Measurements from ENCODE around the gene TRMT2A.
A peak's percentile ranks its signal among the peaks of the same experiment; 100 is the strongest.
"Not testable (repeated sequence)": the region's sequence is repeated elsewhere in the genome, so short reads cannot be mapped to it uniquely, and the experiment has no call there.

TRMT2A gene, protein sequence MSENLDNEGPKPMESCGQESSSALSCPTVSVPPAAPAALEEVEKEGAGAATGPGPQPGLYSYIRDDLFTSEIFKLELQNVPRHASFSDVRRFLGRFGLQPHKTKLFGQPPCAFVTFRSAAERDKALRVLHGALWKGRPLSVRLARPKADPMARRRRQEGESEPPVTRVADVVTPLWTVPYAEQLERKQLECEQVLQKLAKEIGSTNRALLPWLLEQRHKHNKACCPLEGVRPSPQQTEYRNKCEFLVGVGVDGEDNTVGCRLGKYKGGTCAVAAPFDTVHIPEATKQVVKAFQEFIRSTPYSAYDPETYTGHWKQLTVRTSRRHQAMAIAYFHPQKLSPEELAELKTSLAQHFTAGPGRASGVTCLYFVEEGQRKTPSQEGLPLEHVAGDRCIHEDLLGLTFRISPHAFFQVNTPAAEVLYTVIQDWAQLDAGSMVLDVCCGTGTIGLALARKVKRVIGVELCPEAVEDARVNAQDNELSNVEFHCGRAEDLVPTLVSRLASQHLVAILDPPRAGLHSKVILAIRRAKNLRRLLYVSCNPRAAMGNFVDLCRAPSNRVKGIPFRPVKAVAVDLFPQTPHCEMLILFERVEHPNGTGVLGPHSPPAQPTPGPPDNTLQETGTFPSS

GRCh38 chr22:20116951-20117632, at the start of gene TRMT2A:
TRMT2A (minus strand) TSS chr22:20117226; CDS start chr22:20116906, 320 bp downstream.
- peak; percentile 86 for DNase-seq

GRCh38 chr22:20166703-20167102, 49.7 kb upstream of the TRMT2A start:
- DNase-seq, result no peak

- no peak for DNase-seq
These were observed 48.9 kb upstream of the TRMT2A start for GRCh38 chr22:20165913-20166312.

DNA sequence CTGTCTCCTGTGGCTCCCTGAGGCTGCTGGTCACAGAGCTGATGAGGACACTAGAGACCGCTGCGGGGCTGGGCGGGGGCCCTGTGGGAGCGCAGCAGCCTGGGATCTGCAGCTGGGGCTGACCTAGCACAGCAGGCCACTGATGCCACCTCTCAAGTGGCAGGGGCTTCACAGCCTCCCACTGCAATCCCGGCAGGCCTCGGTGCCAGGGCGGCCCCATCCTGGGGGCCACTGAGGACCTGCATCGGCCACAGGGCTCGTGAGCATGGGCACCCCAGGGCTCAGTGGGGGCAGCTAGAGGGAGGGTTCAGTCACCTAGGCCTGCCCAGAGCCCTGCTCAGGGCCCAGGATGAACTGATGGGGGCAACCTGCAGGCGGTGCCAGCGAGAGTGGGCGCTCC, 48.4 kb upstream of the TRMT2A start:
- DNase-seq, result no peak

- no peak for DNase-seq
These were observed 47.8 kb upstream of the TRMT2A start for GRCh38 chr22:20164863-20165262.

DNA sequence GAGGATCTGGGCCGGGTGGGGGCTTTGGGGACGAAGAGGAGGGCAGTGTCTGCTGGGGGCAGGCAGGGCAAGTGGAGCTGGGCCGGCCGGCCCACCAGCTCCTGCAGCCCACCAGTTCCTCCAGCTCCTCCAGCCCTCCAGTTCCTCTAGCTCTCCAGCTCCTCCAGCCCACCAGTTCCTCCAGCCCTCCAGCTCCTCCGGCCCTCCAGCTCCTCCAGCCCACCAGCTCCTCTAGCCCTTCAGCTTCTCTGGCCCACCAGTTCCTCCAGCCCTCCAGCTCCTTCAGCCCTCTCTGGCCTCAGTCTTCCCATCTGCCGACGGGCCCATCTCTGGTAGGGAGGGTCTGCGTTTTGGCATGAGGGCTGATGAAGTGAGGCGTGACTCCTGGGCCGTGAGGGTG, 43.0 kb upstream of the TRMT2A start:
- no peak for DNase-seq

DNA sequence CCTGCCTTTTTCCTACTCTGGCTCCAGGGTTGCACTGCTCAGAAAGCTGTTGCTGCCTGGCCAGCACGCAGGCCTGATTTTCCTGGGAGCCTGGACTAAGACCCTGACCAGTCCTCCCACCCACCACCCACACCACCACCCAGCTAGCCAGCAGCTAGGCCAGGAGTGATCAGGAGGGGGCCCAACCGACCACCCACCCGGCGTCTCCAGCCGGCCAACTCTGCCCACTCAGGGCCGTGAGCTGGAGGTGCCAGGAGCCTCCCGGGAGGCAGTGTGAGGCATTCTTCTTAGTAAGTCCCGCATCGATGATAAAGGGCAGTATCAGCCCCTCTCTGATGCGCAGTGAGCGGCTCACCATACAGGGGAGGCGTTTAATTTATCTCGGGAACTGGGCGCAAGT, 42.5 kb upstream of the TRMT2A start:
- not testable (repeated sequence) for DNase-seq

- no peak for DNase-seq
These were observed 42.0 kb upstream of the TRMT2A start for GRCh38 chr22:20159076-20159475.

DNA sequence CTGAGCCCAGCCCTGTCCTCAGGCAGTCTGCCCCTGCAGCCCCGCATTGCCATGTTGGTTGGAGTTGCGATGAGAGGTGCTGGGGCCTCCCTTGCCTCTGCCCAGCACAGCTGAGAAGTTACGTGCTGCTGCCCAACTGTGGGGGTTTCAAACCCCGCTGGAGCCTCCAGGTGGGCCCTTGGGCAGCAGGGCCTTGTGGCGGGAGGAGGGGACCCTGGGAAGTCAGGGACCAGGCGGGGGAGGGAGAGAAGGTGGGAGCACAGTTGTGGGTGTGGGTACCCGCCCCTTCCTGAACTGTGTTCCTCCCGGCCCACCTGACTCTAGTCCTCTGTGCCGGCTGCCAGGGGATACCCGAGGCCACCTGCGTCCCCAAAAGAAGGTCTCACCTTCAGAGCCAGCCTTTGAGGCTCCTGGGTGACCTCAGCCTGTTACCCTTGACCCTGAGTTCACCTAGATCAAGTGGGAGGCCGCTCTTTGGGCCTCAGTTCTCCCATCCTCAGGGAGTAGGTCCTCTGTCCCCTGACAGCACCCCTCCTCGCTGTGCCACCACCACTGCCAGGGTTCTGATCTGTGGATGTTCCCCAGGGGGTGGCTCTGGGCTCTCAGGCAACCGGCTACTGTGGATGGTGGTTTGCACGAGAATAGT, 41.5 kb upstream of the TRMT2A start:
- DNase-seq, result no peak

DNA sequence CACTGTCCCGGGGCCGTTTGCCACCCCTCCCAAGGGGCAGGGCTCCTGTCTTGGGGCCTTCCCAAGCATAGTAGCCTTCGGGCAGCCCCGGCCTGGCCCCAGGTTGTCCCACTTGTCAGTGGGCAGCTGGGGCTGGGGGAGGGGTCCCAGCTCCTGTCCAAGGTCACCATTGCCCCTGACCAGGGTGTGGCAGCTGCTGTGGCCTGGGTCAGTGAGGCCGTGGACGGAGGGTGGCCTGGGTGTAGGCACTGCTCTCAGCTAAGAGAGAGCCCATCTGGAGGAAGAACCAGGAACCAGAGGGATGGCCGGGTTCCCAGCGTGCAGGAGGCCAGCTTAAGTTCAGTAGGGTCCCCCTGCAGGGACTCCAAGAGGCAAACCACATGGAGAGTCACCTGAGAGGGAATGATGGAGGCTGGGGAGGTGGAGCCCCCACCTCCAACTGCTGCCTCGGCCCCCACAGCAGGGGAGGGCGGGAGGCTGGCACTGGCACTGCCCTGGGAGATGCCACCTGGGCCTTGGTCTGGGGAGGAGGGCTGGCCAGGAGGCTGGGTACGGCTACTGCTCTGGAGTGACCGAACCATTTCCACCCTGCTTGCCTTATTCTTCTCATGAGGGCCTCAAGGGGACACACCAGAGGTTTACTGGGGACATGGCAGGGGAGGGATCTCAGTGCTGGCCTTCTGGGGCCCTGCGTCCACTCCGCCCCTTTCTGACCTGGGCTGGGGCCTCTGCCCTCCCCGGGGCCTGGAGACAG, 40.6 kb upstream of the TRMT2A start:
- DNase-seq, result no peak

GRCh38 chr22:20156611-20157429, 39.8 kb upstream of the TRMT2A start:
- peak; percentile 3 for DNase-seq

- no peak for DNase-seq
These were observed 39.0 kb upstream of the TRMT2A start for GRCh38 chr22:20156042-20156389.

- peak; percentile 4 for DNase-seq
These were observed 38.5 kb upstream of the TRMT2A start for GRCh38 chr22:20155330-20156041.

GRCh38 chr22:20154602-20155187, 37.7 kb upstream of the TRMT2A start:
- no peak for DNase-seq

GRCh38 chr22:20153945-20154344, 36.9 kb upstream of the TRMT2A start:
- no peak for DNase-seq

DNA sequence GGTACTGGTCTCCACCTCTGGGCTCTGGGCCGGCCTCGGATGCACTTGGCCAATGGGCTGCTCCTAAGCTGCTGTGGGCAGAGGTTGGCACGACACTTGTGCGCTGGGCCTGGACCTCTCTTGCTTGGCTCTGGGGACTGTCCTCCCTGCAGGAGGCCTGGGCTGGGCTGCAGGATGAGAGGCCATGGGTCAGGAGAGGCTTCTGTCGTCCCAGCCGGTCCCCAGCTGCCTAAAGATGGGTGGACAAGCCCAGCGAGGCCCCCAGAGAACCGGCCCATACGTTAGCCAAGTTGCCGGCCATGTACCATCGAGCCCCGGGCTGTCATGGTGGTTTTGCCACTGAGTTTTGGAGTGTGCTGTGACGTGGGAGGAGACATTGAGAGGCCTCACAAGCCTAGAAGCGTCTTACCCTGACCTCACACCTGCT, 35.5 kb upstream of the TRMT2A start:
- no peak for DNase-seq

GRCh38 chr22:20151276-20151588, 34.2 kb upstream of the TRMT2A start:
- DNase-seq, result no peak

DNA sequence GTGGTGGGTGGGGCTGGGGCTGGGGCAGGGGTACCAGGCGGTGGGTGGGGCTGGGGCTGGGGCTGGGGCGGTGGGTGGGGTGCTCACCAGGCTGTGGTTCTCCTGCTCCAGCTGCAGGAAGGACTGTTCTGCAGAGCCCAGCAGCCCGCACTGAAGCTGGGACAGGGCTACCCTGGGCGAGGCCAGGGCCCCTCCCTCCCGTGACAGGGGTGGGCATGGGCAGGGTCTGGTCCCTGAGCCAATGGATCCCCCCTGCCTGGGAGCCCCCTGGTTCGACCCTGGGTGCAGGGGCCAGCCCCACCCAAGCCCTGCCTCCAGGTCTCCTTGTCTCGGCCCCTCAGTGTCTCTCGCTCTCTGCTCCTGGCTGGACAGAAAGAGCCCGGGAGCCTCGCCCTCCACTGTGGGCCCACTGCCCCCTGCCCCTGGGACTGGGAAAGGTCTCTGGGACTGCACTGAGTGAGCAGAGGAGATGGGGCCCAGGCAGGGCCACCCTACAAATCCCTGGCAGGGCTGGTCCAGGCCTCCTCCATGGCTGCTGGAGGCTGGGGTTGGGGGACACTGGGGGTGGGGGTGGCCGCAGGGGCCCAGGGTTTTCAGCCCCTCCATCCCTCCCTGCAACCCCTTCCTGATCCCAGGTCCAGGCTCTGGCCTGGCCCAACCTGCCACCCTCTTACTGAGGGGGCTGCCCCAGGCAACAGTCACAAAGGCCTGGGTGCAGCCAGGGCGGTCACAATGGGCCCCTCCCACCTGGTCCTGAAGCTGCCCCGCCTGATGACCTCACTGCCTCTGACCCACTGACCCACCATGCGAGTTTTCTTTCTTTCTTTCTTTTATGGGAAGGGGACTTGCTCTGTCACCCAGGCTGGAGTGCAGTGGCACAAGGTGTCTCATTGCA, 33.6 kb upstream of the TRMT2A start, which contains the start of gene CCDC188:
TSS of gene CCDC188 (minus strand) at position 675 of the 895 bp plus-strand sequence. CDS start at position 606, 69 bp downstream.
- no peak for DNase-seq
